Measurements from ENCODE around the gene LRBA.

DNA sequence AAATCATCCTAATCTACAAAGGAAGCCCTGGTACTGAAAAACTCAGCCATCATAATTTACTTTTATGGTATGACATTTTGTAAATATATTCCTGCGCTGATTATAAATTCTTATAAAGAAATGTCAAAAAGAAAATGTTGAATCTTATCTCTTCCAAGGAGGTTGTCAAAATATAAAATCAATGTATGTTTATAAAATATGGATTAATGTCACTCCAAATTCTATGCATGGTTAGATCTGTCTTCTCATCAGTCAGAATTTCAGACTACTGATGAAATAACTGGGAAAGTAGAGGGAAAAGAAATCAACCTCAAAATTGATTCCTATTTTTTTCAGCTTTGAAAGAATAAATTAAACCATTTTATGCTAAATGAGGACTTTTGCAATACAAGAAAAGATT is 553.1 kb downstream of the LRBA start:
- TF ChIP-seq, protein P1, sequence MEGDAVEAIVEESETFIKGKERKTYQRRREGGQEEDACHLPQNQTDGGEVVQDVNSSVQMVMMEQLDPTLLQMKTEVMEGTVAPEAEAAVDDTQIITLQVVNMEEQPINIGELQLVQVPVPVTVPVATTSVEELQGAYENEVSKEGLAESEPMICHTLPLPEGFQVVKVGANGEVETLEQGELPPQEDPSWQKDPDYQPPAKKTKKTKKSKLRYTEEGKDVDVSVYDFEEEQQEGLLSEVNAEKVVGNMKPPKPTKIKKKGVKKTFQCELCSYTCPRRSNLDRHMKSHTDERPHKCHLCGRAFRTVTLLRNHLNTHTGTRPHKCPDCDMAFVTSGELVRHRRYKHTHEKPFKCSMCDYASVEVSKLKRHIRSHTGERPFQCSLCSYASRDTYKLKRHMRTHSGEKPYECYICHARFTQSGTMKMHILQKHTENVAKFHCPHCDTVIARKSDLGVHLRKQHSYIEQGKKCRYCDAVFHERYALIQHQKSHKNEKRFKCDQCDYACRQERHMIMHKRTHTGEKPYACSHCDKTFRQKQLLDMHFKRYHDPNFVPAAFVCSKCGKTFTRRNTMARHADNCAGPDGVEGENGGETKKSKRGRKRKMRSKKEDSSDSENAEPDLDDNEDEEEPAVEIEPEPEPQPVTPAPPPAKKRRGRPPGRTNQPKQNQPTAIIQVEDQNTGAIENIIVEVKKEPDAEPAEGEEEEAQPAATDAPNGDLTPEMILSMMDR (IDR thresholded peaks at IDR 0.05) = no peak
- no peak for TF ChIP-seq POLR2A (IDR thresholded peaks at IDR 0.05)

All from body of pancreas (tissue), 4 donors.